Coronary artery (tissue), 2 donors: Measurements from ENCODE around the gene PIGV.
A peak's percentile ranks its signal among the peaks of the same experiment; 100 is the strongest.

Experiments used
- DNase-seq: peaks from one replicate; pipeline ENCODE4 v3.0.0-alpha.2; 2017; ENCODE audit warnings: low spot score
- H3K27ac ChIP-seq, 2 donors: fragments of 200-600 bp; sonication (generic); one replicate each; pipeline ENCODE4 v1.5.1; 2016 to 2019
- H3K4me3 ChIP-seq: fragments of 200-600 bp; sonication (generic); 2 replicates; pipeline ENCODE4 v1.5.1; 2016; ENCODE audit warnings: mild to moderate bottlenecking, moderate library complexity
- TF ChIP-seq, protein P1 (sequence below): fragments of 200-600 bp; sonication (generic); IDR thresholded peaks from one replicate; pipeline ENCODE4 v1.5.1; 2019; ENCODE audit warnings: antibody characterized with exemption

PIGV gene

GRCh38 chr1:26787706-26788514 is at the start of gene PIGV:
PIGV (plus strand) TSS chr1:26787950; CDS start chr1:26790816, 2,866 bp downstream.
- DNase-seq, result peak; percentile 92
- H3K4me3 ChIP-seq, result peak within 1 kb of the TSS; percentile 80
- TF ChIP-seq, protein P1, sequence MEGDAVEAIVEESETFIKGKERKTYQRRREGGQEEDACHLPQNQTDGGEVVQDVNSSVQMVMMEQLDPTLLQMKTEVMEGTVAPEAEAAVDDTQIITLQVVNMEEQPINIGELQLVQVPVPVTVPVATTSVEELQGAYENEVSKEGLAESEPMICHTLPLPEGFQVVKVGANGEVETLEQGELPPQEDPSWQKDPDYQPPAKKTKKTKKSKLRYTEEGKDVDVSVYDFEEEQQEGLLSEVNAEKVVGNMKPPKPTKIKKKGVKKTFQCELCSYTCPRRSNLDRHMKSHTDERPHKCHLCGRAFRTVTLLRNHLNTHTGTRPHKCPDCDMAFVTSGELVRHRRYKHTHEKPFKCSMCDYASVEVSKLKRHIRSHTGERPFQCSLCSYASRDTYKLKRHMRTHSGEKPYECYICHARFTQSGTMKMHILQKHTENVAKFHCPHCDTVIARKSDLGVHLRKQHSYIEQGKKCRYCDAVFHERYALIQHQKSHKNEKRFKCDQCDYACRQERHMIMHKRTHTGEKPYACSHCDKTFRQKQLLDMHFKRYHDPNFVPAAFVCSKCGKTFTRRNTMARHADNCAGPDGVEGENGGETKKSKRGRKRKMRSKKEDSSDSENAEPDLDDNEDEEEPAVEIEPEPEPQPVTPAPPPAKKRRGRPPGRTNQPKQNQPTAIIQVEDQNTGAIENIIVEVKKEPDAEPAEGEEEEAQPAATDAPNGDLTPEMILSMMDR, result no peak
- peak within 1 kb of the TSS; percentile 97 to 100 for H3K27ac ChIP-seq

- Histone ChIP-seq H3K27ac (no peak overlapping the region), H3K4me3 (no peak overlapping the region)
- no peak for DNase-seq
- TF ChIP-seq, protein P1, result no peak
Observed at GRCh38 chr1:26739329-26739914, 48.3 kb upstream of the PIGV start.

DNA sequence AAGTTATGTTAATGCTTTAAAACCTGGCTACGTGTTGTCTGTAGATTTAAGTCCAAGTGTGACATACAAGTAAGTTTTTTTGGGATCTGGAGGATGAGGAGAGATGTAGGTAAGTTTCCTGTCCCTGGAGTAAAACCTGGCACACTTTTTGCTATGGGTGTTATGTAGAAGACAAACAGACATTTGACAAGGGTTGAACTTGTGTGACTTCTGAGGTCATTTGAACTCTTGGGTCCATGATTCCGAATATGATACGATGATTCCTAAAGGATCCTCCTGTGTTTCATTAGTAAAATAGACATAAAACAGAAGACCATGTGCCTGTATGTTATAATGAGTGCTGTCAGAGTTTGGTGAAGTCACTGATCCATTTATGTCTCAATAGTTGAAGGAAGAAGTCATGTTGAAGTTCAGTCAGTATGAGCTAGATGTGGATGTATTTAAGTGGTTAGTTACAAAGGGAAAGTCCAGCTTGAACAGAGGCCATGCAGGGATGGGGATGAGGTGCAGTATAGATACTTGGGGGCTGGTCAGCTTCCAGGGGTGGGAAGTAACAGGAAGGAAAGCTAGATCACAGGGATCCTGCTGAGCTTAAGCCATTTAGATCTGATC is 47.6 kb upstream of the PIGV start:
- TF ChIP-seq, protein P1, result no peak
- no peak overlapping the region for H3K4me3 ChIP-seq
- H3K27ac ChIP-seq, result no peak overlapping the region
- DNase-seq, result no peak

DNA sequence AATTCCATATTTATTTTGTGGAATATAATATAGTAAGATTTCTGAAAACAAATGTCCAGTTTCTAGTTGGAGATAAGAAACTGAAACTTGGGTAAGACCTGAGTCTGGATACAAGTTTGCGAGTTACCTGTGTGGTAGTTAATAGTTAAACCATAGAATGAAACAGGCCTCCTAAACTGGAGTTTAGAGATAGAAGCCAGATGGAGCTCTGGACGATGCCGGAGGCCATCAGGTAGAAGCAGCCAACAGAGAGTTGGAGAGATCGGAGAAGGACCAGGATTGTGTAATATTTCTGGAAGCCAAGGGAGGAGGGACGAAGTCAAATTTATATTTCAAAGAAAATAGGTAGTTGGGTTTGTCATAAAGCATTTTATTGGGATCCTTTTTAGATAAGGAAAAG is 46.8 kb upstream of the PIGV start:
- TF ChIP-seq, protein P1, result no peak
- DNase-seq, result no peak
- H3K4me3 ChIP-seq, result no peak overlapping the region
- no peak overlapping the region for H3K27ac ChIP-seq

DNA sequence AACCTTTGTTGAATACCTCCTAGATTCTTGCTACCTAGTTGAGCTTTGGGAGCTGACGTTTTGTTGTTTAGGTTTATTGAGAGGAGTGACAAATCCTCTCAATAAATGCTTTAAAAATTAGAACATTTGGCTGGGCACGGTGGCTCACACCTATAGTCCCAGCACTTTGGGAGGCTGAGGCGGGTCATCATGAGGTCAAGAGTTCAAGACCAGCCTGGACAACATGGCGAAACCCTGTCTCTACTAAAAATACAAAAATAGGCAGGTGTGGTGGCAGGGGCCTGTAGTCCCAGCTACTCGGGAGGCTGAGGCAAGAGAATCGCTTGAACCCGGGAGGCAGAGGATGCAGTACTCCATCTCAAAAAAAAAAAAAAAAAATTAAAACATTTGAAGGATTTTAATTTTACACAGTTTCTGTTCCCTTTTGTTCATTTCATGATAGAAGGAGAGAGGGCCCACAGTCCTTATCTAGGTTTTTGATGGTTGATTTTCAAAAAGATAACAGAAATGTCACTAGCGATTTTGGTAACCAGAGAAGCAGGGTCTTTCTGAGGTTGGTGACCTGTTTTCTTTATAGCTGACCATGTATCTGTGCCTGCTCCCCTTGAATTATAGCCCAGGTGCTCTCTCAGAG is 44.2 kb upstream of the PIGV start:
- TF ChIP-seq, protein P1, result no peak

DNA sequence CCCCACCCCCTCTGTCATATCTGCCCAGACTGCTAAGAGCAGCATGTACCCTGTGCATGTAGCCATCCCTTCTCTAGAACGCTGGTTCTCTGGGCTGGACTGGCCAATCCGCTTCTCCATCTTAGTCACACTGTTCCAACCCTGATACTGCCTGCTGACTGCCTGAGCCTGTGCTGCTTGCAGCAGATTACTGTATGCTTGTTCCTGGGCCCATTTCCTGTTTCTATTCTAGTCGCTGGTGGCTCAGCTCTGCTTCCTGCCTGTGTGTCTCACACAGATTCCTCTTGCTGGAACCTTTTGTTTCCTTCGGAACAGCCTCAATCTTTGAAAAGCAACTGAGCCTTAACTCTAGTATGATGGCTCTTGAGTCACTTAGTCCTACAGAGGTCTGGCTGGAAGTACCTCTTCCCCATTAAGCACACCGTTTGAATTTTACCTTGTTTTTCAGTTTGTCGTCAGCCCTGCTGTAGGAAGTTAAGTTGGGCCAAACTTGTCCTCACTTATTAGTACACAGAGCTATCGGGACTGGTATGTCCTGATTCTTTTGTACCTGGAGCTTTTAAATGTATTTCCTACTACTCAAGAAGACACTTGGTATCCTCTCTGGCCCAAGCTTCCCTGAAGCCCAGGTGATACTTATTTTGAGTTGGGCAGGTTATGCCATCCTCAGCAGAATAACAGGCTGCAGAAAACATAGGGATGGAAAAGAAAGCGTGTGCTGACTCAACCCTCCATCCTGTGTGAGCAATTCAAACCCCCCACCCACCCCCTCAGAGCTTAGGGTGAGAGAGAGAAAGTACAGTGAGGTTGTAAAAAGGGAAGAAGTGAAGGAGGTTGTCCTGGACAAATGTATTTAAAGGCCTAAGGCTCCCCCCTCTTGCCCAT is 43.4 kb upstream of the PIGV start:
- DNase-seq, result no peak
- Histone ChIP-seq H3K27ac (peak overlapping the region; percentile 7 to 70), H3K4me3 (peak overlapping the region; percentile 23)
- TF ChIP-seq, protein P1, result no peak

More for the DNA sequence above, 44.2 kb upstream of the PIGV start:
- DNase-seq, result no peak
- Histone ChIP-seq H3K4me3 (no peak overlapping the region), H3K27ac (peak overlapping the region in 1 of 2 donors; percentile 70)
